NCI-H774 (cell line): ENCODE data around the gene AKR1C4.
"Not testable (repeated sequence)": the region's sequence is repeated elsewhere in the genome, so short reads cannot be mapped to it uniquely, and the experiment has no call there.

Experiments used
- DNase-seq: peaks from one replicate; lab custom pipeline; 2025; lab: John Stamatoyannopoulos, UW

AKR1C4 gene

DNA sequence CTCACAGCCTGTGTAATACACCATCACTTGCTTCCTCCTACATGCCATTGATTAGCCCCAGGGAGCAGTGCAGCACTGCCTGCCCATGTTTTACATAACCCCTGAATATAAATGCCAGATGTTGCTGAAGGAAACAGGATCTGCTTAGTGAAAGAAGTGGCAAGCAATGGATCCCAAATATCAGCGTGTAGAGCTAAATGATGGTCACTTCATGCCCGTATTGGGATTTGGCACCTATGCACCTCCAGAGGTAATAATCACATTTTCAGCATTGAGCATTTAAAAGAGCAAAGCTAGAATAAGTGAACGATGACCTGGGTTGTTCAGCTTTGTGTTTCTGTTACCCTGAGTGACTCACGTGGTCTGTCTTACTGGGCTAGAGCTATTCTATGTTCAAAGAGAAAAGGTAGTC lies at the start of gene AKR1C4:
Gene AKR1C4, plus strand, starts transcription at position 136 of the 412 bp plus-strand sequence. Its CDS starts 31 bp downstream, at position 167.
- DNase-seq: no peak

DNA sequence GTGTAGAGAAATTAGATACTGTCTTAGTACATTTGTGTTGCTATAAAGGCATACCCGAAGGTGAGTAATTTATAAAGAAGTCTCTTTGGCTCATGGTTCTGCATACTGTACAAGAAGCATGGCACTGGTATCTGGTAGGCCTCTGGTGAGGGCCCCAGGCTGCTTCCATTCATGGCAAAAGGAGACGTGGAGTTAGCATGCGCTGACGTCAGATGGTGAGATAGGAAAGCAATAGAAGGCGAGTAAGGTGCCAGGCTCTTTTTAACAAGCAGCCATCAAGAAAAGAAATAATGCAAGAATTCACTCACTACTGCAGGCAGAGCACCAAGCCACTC lies 49.8 kb upstream of the AKR1C4 start:
- no peak for DNase-seq

DNA sequence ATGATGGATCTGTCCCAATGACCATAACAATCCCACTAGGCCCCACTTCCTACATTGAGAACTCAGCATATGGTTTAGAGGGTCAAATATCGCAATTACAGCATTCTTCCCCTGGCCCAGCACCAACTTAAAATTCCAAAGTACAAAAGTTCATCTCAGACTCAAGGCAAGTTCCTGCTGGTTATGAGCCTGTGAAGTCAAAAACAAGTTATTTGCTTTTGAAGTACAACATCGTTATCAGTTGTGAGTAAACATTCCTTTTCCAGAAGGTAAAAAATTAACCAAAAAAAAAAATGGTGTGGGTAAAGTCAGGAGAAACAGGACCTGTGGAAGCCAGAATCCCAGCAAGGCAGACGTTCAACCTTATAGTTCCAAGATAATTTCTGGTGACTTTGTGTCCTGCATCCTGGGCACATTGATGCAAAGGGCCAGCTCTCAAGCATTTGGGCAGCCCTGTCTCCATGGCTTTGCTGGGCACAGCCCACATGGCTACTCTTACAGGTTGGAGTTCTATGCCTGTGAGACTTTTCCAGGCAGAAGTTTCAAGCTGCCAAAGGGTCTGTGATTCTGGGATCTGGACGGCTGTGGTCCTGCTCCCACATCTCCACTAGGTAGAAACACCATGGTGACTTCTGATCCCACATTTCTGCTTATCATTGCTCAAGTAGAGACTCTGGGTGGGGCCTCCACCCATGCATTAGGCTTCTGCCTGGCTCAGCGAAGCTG lies 49.2 kb upstream of the AKR1C4 start:
- no peak for DNase-seq

DNA sequence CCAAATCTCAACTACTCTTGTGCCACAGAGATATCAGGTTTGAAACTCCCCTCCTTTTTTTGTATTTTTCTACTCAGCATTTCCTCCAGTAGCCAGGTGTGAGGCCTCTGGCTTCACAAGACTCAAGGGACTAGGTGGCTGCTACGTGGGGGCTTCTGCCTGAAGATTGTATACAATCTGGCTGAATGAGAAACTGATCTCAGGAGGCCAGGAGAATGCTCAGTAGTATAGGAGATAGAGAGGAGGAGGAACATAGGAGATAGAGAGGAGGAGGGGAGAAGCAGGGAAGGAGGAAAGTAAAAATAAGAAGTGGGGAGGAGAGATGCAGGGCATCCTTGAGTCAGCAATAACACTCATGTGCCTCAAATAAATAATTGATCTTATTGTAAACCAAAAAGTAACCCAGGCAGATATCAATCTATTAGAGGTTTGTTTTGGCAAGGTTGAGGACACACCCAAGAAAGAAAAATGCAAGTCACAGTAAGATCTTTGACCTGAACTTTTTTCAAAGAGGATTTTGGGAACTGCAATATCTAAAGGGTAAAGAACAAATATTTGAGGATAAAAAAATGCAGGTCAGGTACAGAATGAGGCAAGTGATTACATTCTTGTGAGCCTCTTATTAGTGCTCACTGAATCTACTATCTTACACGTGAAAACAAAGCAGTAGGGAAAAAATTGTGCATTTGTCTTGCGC lies 48.5 kb upstream of the AKR1C4 start:
- DNase-seq: no peak

DNA sequence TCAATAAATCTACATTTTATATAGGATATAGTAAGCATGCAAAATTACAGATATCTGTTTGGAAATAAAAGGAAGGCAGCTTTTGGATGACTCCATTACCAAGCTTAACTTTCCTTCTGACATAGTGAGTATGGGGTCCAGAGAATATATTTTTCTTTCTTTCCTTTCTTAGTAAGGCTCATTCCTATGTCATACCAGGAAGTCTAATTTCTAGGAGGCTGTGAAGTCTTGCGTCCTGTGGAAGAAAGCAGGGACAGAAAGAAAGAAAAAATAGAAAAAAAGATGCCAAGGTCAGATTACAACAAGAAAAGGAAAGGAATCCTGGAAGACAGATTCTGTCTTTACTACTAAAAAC lies 48.0 kb upstream of the AKR1C4 start:
- DNase-seq: no peak

DNA sequence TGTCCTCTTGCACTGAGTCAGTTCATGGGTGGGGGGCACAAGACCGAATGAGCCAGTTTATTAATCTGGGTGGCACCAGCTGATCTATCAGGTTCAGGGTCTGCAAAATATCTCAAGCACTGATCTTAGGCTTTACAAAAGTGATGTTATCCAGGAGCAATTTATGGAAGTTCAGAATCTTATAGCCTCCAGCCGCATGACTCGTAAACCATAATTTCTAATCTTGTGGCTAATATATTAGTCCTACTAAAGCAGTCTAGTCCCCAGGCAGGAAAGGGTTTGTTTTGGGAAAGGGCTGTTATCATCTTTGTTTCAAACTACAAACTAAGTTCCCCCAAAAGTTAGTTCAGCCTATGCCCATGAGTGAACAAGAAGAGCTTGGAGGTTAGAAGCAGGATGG lies 45.6 kb upstream of the AKR1C4 start:
- DNase-seq: no peak

DNA sequence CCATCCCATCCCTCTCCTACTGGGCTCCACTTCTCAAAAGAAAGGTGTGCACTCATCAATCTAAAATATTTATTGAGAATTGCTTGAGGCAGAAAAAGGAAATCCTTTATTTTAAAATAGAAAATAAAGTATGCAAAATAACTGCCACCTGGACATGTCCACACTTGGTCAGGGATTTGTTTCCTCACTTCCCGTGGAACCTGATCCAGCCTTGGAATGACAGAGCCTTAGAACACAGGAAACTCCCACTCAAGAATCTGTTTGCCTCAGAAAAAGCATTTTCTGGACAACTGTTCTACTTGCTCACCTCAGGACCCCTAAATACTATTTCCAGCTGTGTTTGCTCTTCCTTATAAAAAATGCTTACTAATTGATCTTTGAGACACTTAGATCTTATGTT lies 40.7 kb upstream of the AKR1C4 start:
- DNase-seq: no peak

DNA sequence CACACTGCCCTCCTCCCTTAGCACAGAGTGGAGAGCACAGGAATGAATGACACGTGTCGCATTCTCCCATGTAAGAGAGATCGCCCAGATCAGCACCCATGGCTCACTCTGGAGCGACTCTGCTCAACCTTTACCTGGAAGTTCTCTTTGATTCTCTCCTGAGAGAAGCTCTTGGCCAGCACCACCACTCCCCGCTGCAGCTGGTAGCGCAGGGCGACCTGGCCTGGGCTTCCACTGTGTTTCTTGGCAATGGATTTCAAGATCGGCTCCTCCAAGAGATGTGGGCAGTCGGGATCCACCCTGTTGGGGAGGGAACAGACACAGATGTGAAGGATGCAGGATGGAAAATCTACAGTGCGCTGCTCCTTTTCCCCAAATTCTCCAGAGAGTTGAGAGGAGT lies 39.1 kb upstream of the AKR1C4 start:
- DNase-seq: no peak

DNA sequence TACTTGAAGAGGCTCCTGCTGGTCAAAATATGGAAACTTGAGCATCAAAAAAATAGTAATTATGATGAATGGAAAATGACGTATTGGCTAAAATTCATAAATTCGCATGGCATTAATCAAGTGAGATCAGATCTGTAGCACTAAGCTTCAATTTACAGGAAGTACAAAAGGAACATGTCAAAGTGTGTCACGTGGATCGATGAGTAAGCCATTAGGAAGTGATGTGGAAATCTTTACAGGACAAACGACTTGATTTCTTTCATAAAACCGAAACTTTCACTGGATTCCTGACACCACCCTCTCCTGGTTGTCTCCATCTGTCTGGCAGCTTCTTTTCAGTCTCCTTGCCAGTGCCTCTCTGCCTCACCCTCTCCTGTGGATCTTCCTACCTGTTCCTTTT lies 37.5 kb upstream of the AKR1C4 start:
- DNase-seq: no peak

DNA sequence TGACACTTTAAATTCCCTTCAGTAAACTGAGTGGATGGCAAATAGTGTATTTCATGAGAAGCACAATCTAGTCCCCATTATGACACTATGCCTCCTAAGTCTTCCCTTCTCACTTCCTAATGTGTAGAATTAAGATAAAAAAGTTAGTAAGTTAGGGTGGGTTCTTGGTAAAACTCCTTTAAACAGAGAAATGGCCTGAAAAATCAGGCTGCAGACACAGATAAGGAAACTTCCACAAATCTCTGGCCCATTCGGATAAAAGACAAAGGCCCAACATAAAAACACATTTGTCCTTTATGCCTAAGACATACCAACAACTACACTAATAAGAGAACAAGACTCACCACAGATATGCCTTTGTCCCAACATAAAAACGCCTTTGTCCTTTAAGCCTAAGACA lies 33.1 kb upstream of the AKR1C4 start:
- no peak for DNase-seq

DNA sequence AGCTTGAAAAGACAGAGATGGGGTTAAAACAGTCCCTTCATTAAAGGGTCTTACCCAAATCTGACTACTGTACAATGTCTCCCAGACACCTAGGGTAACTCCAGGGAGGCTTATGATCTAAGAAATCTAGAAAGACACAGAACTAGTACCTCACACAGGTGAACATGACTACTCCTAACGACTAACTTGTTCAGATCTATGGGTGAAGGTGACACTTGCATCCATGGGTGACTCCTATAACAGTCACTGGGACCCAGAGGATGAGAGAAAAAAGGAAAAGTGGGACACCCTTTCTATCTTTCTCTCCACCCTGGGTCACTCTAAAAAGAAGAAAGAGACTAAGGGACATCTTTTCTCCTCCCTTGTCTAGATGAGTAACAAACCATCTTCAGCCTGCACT lies 30.9 kb upstream of the AKR1C4 start:
- DNase-seq: no peak

DNA sequence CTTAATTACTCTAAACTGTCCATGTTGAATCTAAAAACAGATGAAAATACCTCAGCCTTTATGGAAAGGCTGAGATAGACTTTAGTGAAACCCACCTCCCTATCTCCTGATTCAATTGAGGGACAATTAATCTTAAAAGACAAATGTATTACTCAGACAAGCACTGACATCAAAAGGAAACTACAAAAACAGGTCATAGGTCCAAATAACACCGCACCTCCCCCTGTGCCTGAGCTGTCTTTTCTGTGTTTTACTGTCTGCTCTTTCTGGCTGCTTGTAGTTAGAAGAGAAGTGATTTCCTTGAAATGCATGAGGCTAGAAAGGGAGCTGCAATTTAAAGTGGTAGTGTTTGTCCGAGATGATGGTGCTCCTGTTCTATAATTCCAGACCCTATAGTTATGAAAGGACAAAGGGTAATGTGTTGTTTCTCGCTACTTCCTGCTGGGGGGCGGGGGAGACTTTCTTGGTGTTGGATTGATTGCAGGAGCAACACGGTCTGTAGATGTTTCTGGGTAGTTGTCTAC lies 27.7 kb upstream of the AKR1C4 start:
- DNase-seq: no peak

DNA sequence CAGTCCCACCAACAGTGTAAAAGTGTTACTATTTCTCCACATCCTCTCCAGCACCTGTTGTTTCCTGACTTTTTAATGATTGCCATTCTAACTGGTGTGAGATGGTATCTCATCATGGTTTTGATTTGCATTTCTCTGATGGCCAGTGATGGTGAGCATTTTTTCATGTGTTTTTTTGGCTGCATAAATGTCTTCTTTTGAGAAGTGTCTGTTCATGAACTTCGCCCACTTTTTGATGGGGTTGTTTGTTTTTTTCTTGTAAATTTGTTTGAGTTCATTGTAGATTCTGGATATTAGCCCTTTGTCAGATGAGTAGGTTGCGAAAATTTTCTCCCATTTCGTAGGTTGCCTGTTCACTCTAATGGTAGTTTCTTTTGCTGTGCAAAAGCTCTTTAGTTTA lies 21.1 kb upstream of the AKR1C4 start:
- DNase-seq: not testable (repeated sequence)

DNA sequence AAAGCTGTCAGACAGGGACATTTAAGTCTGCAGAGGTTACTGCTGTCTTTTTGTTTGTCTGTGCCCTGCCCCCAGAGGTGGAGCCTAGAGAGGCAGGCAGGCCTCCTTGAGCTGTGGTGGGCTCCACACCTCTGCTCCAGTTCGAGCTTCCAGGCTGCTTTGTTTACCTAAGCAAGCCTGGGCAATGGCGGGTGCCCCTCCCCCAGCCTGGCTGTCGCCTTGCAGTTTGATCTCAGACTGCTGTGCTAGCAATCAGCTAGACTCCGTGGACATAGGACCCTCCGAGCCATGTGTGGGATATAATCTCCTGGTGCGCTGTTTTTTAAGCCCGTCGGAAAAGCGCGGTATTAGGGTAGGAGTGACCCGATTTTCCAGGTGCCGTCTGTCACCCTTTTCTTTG lies 16.1 kb upstream of the AKR1C4 start:
- DNase-seq: not testable (repeated sequence)

DNA sequence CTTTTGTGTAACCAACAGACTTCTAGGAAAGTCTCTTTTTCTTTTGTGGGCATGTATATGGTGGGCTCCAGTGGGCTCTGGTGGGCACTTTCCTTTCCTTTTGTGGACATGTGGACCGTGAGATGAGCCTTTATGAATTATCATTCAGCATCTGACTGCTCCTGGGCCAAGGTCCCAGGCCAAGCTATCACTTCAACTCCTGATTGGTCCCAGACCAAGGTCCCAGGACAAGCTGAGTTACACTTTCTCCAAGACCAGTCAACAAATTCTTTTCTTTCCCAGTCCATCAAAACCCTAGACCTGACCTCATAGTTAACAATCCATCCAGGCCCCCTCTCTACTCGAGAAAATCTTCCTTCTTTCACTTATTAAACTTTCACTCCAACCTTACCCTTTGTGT lies 12.7 kb upstream of the AKR1C4 start:
- DNase-seq: no peak

DNA sequence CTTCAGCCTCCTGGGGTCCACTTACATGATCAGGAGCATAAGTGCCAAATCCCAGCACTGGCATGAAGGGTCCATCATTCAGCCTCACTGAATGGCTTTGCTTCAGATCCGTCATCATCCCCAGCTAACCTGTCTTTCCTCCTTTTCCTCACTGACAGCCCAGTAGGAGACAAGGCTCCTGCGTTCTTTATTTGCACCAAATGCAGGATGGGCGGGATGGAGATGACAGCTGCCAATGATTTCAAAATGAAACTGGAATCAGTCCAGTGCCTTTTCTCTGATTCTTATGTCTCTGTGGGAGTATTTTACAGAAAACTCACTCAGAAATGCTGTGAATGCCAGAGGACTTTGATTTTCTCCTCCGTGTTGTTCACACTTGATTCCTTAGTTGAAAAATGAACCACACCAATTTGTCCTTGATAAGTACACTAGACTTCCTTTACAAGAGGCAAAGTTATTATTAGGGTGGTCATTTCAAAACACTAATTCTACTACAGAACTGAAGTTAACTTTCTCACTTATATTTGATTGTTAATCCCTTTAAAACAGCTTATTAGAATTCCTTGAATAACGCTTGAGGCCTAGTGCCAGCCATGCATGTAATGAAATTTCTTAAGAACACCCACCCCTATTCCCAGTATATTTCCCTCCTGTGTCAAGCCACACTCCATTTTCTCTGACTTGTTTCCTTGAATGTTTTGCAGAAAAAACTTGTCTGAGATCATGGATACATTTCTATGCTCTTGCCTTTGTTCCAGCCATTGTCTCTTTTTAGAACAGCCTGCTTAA lies 11.5 kb upstream of the AKR1C4 start, which contains the start of gene AKR1C8:
Gene AKR1C8, minus strand, starts transcription at position 164 of the 789 bp plus-strand sequence. Its CDS starts 46 bp downstream, at position 118.
- DNase-seq: no peak

DNA sequence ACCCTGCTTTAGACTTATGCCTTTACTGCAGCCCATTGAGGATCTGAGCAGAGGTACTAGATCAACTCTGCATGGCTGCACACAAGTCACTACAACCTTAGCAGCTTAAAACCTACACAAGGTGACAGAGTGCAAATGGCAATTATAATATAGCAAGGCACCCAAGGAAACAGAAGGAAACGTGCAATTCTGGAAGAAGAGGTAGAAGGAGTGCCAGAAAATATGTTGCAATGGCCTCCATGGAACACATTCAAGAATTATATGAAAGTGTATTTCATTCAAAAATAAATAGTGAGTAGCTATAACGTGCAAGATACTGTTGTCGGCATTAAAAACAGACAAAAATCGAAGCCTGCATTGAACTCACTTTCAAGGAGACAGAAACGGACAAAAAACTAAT lies 8.8 kb upstream of the AKR1C4 start:
- DNase-seq: no peak

DNA sequence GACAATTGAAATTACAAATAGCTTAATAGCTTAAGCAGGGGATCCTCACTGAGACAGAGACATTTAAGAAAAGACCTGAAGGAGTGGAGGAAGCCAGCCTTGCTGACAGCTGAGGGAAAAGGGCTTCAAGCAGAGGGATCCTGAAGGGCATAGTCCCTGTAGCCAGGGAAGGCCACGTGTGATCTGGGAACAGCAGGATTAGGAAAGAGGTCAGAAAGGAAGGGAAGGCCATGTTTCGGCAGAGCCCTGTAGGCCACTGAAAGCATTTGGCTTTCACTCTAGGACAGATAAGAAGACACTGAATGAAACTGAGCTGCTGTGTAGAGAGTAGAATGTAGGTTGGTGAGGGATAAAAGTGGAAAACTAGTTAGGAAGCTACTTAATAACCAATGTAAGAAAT lies 8.3 kb upstream of the AKR1C4 start:
- no peak for DNase-seq

DNA sequence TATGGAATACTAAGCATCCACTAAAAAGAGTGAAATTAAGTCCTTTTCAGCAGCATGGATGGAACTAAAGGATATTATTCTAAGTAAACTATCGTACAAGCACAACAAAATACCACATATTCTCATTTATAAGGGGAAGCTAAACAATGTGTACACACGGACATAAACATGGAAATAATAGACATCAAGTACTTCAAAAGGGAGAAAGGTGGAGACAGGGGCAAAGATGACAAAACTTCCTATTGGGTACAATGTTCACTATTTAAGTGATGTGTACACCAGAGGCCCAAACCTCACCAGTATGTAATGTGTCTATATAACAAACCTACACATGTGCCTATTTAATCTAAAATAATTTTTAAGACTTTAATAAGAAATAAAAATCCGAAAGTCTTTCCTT lies 2.2 kb upstream of the AKR1C4 start:
- DNase-seq: no peak

DNA sequence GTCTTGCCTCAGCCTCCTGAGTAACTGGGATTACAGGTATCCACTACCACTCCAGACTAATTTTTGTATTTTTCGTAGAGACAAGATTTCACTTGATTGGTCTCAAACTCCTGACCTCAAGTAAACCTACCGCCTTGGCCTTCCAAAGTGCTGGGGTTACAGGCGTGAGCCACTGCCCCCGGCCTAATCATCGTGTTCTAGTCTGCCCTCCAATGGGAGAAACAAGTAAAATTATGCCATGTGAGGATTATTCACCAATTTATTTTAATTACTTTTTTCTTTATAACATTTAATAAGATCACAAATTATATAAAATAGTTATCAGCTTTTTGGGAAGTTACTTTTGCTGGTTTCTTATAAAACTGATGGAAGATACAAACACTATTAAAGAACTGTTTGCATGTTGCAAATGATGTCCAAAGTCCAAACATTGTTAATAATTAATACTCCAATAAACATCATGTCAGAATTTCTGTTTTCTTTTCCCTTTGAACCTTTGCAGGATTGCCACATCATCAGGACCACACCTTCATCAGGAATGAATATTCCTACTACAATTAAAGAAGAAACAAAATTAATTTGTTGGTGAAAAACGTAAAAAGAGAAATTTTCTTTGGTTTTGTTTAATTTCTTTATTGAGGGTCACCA lies 786 bp upstream of the AKR1C4 start:
- no peak for DNase-seq

DNA sequence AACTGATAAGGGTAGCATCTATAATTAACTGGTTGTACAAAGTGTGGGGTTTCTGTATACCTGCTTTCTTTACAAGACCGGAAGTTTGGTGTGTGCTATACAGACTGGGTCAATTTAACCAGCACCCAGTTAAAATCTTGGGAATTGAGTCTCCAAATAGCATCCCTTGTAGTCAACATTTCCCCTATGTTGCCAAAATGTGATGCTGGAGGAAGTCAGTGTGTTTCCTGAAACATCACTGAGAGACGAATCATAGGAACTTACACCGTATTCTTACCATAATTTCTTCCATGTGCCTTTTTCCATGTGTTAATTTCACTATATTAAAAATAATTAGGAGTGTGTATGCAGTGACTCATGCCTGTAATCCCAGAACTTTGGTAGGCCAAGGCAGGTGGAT lies 1.7 kb downstream of the AKR1C4 start:
- DNase-seq: no peak

DNA sequence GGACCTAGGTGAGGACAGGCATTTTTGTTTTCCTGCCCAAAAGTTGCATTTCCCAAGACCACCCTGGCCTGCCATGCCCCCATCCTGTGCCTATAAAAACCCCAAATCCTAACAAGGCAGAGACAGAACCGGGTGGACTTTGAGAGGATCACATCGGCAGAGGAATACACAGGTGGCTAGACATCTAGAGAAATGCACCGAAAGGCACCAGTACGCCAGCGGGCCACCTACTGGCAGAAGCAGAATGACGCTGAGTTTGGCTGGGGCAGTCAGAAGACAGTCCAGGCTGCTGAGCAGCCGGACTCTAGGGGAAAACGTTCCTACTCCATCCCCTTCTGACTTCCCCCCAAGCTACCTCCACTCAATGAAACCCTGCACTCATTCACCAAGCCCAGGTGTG lies 2.8 kb downstream of the AKR1C4 start:
- no peak for DNase-seq
